Measurements from ENCODE around the gene TMEM72. TPM values are rescaled to one million over a fixed set of nuclear protein-coding genes. Genes with fewer than 3 reads are reported as not detected.

TMEM72 gene
- total RNA-seq, 1 donor from 2014 or later = not detected

DNA sequence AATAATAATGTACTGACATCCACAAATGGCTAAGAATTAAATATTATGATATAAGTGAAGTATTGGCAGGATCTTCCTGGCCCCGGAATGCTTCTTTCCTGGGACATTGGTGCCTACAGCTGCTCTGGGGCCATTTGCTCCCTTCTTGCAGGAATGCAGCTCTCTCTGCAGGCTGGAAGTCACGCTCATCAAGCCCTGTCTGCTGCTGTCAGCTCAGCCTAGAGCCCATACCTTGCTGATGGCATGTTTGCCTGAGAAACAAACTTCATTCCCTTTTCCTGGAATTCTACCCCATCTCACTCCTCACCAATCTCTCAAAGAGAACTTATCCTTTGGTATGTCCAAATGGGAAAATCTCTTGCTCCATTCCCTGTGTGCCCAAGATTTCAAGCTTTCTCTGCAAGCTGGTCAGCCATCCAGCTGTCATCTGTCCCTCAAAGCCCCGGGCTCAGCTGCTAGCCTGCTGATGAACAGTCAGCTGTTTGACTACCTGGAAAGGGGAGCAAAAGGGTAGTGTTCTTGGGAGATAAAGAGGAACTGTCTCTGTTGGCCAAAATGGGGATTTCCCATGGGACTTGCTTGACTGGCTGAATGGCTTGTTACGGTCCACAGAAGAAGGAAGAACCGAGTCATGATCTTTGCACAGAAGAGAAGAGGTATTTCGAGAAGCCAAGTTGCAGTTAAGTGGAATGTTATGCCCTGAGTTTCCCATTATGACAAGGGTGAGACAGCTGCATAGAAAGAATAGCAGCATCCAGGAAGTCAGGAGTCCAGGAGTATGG, 36.4 kb downstream of the TMEM72 start:
- H3K27me3 ChIP-seq = no peaks in the 10 kb centered on the region
- H3K9me3 ChIP-seq = no peaks in the 10 kb centered on the region
- TF ChIP-seq, protein P1, sequence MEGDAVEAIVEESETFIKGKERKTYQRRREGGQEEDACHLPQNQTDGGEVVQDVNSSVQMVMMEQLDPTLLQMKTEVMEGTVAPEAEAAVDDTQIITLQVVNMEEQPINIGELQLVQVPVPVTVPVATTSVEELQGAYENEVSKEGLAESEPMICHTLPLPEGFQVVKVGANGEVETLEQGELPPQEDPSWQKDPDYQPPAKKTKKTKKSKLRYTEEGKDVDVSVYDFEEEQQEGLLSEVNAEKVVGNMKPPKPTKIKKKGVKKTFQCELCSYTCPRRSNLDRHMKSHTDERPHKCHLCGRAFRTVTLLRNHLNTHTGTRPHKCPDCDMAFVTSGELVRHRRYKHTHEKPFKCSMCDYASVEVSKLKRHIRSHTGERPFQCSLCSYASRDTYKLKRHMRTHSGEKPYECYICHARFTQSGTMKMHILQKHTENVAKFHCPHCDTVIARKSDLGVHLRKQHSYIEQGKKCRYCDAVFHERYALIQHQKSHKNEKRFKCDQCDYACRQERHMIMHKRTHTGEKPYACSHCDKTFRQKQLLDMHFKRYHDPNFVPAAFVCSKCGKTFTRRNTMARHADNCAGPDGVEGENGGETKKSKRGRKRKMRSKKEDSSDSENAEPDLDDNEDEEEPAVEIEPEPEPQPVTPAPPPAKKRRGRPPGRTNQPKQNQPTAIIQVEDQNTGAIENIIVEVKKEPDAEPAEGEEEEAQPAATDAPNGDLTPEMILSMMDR (IDR thresholded peaks at IDR 0.05) = no peak
- TF ChIP-seq POLR2AphosphoS5 (IDR thresholded peaks at IDR 0.05; ENCODE audit: insufficient read depth in 1 of 2, low read depth in 1 of 2) (no peak), POLR2A (IDR thresholded peaks at IDR 0.05) (no peak)
- no peaks in the 10 kb centered on the region for H3K36me3 ChIP-seq
- no peak overlapping the region for H3K27ac ChIP-seq
- H3K4me1 ChIP-seq = no peaks in the 10 kb centered on the region
- intact Hi-C loops (cut with DNase I) = no loop called here
- no peak overlapping the region for H3K4me3 ChIP-seq
- peak in 1 of 2 donors; percentile 42 for DNase-seq (ENCODE audit: extremely low spot score in 2 of 2)

DNA sequence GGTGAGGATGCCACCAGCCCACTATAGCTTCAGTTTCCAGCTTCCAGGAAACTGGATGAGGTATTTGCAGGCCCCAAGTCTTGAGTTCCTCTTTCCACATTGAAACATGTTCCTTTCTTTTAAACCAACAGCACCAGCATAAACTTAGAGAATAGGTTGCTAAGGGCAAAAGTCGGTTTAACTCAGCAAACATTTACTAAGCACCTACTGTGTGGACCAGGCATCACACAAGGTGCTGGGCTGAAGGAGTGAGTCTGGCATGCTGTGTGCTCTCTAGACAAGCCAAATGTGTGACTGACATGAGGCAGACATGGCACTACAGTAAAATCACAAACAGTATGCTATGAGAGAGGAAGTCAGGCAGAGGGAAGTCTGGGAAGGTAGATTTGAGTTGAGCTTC, 37.5 kb downstream of the TMEM72 start:
- peak in 1 of 2 donors; percentile 67 for DNase-seq (ENCODE audit: extremely low spot score in 2 of 2)
- no peak overlapping the region for H3K27ac ChIP-seq
- TF ChIP-seq, protein P1 (IDR thresholded peaks at IDR 0.05) = no peak
- TF ChIP-seq POLR2AphosphoS5 (IDR thresholded peaks at IDR 0.05; ENCODE audit: insufficient read depth in 1 of 2, low read depth in 1 of 2) = no peak
- no peak for TF ChIP-seq POLR2A (IDR thresholded peaks at IDR 0.05)
- H3K9me3 ChIP-seq = no peaks in the 10 kb centered on the region
- H3K27me3 ChIP-seq = no peaks in the 10 kb centered on the region
- intact Hi-C loops (cut with DNase I) = no loop called here
- peaks cover 4% of the 10 kb centered on the region for H3K4me1 ChIP-seq
- H3K4me3 ChIP-seq = no peak overlapping the region
- H3K36me3 ChIP-seq = no peaks in the 10 kb centered on the region

DNA sequence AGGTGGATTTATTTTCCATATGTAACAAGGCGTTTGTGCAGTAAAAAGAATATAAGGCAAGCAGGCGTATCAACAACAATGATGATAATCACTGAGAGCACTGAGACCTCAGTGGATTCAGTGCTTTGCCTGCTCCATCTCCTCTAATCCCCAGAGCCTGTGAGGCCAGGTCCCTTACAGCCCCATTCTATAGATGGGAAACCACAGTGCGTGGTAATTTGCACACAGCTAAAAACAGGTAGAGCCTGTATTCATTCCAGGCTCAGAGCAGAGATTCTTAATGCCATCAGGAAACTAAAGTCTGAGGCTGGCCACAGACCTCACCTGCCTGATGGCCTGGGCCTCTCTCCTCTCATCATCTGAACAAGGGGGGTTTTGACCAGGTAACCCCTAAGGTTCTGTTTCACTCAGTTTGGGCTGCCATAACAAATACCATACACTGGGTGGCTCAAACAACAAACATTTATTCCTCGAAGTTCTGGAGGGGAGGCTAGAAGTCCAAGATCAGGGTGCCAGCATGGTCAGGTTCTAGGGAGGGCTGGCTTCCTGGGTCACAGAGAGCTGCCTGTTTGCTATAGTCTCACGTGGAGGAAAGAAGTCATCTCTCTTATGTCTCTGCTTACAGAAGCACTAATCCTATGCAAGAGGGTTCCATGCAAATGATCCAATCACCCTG, 38.1 kb downstream of the TMEM72 start:
- Histone ChIP-seq H3K27me3 (no peaks in the 10 kb centered on the region), H3K4me1 (peaks cover 4% of the 10 kb centered on the region), H3K9me3 (no peaks in the 10 kb centered on the region), H3K36me3 (no peaks in the 10 kb centered on the region), H3K4me3 (no peak overlapping the region), H3K27ac (no peak overlapping the region)
- TF ChIP-seq POLR2AphosphoS5 (IDR thresholded peaks at IDR 0.05; ENCODE audit: insufficient read depth in 1 of 2, low read depth in 1 of 2) (no peak), POLR2A (IDR thresholded peaks at IDR 0.05) (no peak)
- TF ChIP-seq, protein P1 (IDR thresholded peaks at IDR 0.05) = no peak
- peak in 1 of 2 donors; percentile 42 for DNase-seq (ENCODE audit: extremely low spot score in 2 of 2)
- intact Hi-C loops (cut with DNase I) = no loop called here

DNA sequence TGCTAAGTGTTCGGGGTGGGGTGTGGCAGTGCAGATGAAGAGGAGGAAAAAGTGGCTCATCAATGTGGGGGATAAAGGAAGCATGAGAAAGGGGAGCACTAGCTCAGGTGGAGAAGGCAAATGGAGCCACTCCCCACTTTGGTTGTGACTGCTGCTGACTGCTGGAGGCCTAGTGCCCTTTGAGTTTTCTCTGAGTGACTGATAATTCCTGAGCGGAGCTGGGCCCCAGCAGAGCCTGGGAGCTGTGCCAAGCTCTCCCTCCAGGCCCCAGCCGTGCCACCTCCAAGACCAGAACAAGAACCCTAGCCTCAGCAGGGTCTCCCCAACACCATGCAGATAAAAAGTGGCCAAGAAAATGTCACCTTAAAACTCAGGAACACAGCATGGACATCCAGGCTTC, 38.8 kb downstream of the TMEM72 start:
- peak in 1 of 2 donors; percentile 18 for DNase-seq (ENCODE audit: extremely low spot score in 2 of 2)
- Histone ChIP-seq H3K4me1 (peaks cover 4% of the 10 kb centered on the region), H3K4me3 (no peak overlapping the region), H3K27me3 (no peaks in the 10 kb centered on the region), H3K9me3 (no peaks in the 10 kb centered on the region), H3K36me3 (no peaks in the 10 kb centered on the region), H3K27ac (no peak overlapping the region)
- intact Hi-C loops (cut with DNase I) = no loop called here
- TF ChIP-seq, protein P1 (IDR thresholded peaks at IDR 0.05) = no peak
- TF ChIP-seq POLR2A (IDR thresholded peaks at IDR 0.05) = no peak
- TF ChIP-seq POLR2AphosphoS5 (IDR thresholded peaks at IDR 0.05; ENCODE audit: insufficient read depth in 1 of 2, low read depth in 1 of 2) = no peak

Data from vagina (tissue), 2 donors.